Thymus (tissue), 11 donors: ENCODE measurements around the gene BMPR1B. TPM values are rescaled to one million over a fixed set of nuclear protein-coding genes. Genes with fewer than 3 reads are reported as not detected.

Experiments used
- DNase-seq, 9 donors: peaks; one replicate each; pipeline ENCODE4 v3.0.0-alpha.2; 2013; ENCODE audit warnings: low spot score in 9 of 9, low read depth in 6 of 9, missing footprints in 1 of 9
- H3K27ac ChIP-seq, 2 donors: one replicate each; pipeline ENCODE4 v1.5.1; 2013; ENCODE audit warnings: control low read depth in 1 of 2, low read depth in 1 of 2, low read length in 1 of 2, mild to moderate bottlenecking in 1 of 2, moderate library complexity in 1 of 2
- H3K27me3 ChIP-seq, 2 donors: one replicate each; pipeline ENCODE4 v1.5.1; 2013; ENCODE audit warnings: low read length in 1 of 2; ENCODE audit not compliant: control insufficient read depth in 2 of 2, insufficient read depth in 1 of 2
- H3K36me3 ChIP-seq, 2 donors: one replicate each; pipeline ENCODE4 v1.5.1; 2013; ENCODE audit warnings: low read length in 1 of 2, mild to moderate bottlenecking in 1 of 2, moderate library complexity in 1 of 2; ENCODE audit not compliant: control insufficient read depth in 2 of 2, insufficient read depth in 2 of 2
- H3K4me1 ChIP-seq, 2 donors: one replicate each; pipeline ENCODE4 v1.5.1; 2013; ENCODE audit warnings: low read length in 2 of 2; ENCODE audit not compliant: control insufficient read depth in 2 of 2, insufficient read depth in 2 of 2
- H3K4me3 ChIP-seq, 2 donors: one replicate each; pipeline ENCODE4 v1.5.1; 2013; ENCODE audit warnings: low read length in 2 of 2, control low read depth in 1 of 2, mild to moderate bottlenecking in 1 of 2
- H3K9me3 ChIP-seq, 2 donors: one replicate each; pipeline ENCODE4 v1.5.1; 2013; ENCODE audit warnings: low read length in 1 of 2, mild to moderate bottlenecking in 1 of 2; ENCODE audit not compliant: control insufficient read depth in 2 of 2, insufficient read depth in 1 of 2
- WGBS: extraction: QIAGEN DNeasy Blood & Tissue Kit; methylation state at CpG from one replicate; pipeline ENCODE4 v1.1.7; 2013; 5-methylcytosine and 5-hydroxymethylcytosine counted together
- polyA plus RNA-seq: library from polyadenylated mRNA; stranded (reverse); fragments of 200-250 nt; gene quantifications from one replicate; pipeline ENCODE4 v1.2.3, GENCODE V29; 2013
- total RNA-seq: library from RNA; stranded (reverse); fragments of 120-200 nt; gene quantifications from one replicate; pipeline ENCODE4 v1.2.4, GENCODE V29; 2013
- donor health status: healthy.

The BMPR1B gene
- total and polyA plus RNA-seq, 2 donors: 2.2 to 12.5 TPM

DNA sequence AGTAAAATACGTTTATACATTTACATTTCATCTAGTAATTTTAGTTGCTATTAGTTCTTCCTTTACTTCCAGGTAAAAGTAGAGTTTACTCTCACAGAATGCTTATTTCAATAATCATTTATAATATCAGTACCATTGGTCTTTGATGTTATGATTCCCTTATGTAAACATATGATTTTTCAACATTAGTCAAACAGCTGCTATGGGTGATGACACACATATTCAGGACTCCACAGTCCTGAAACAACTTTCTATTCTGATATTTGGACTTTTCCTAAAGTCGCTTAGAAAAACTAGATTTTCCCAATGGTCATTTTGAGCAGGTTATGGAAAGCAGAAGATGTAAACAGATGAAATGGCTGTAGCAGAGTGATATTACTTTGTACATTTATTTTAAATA lies 421.2 kb downstream of the BMPR1B start:
- 95% methylated on average over 2 of the region's 2 CpGs for WGBS
- no peaks in the 10 kb centered on the region for H3K27me3 ChIP-seq

DNA sequence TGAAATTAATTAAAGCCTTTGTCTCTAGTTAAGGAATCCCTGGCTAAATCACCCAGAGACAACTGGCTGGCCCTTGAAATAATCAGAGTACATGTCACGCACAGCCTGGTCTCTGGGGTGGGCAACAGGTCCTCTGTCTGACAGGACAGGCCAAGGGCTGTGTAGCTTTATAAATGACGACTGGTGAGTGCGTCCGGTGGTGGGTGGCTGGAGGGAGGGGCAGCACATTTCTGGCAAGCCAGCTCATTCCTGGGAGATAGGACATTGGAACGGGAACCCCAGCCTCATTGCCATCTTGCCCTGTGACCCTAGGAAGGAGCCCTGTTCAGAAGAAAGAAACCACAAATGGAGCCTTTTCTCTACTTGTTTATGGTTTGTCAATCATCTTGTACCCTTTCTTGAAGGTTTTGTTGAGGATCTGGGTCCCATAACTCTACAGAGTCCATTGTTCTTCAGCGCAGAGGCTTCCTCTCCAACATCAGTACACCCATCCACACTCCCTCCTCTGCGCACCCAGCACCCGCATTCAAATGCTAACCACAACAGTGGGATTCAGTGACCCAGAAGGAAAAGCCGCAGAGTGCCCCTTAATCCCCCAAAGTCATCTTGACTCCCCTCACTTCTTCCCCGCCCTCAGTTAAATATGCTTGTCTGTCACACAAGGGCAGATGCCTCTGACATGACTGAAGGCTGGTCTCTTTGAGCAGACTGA lies 422.9 kb downstream of the BMPR1B start:
- no peak overlapping the region for H3K4me3 ChIP-seq
- peaks cover 0 to 10% of the 10 kb centered on the region in 2 donors for H3K9me3 ChIP-seq
- H3K4me1 ChIP-seq: peaks cover 0 to 25% of the 10 kb centered on the region in 2 donors
- DNase-seq: no peak
- no peaks in the 10 kb centered on the region for H3K27me3 ChIP-seq
- no peaks in the 10 kb centered on the region for H3K36me3 ChIP-seq
- WGBS: 98% methylated on average over 10 of the region's 10 CpGs
- peak overlapping the region in 1 of 2 donors; percentile 36 for H3K27ac ChIP-seq

More for the DNA sequence above, 421.2 kb downstream of the BMPR1B start:
- DNase-seq: no peak
- no peak overlapping the region for H3K27ac ChIP-seq
- H3K4me3 ChIP-seq: no peak overlapping the region
- H3K9me3 ChIP-seq: peaks cover 0 to 10% of the 10 kb centered on the region in 2 donors
- peaks cover 0 to 25% of the 10 kb centered on the region in 2 donors for H3K4me1 ChIP-seq
- H3K36me3 ChIP-seq: no peaks in the 10 kb centered on the region

DNA sequence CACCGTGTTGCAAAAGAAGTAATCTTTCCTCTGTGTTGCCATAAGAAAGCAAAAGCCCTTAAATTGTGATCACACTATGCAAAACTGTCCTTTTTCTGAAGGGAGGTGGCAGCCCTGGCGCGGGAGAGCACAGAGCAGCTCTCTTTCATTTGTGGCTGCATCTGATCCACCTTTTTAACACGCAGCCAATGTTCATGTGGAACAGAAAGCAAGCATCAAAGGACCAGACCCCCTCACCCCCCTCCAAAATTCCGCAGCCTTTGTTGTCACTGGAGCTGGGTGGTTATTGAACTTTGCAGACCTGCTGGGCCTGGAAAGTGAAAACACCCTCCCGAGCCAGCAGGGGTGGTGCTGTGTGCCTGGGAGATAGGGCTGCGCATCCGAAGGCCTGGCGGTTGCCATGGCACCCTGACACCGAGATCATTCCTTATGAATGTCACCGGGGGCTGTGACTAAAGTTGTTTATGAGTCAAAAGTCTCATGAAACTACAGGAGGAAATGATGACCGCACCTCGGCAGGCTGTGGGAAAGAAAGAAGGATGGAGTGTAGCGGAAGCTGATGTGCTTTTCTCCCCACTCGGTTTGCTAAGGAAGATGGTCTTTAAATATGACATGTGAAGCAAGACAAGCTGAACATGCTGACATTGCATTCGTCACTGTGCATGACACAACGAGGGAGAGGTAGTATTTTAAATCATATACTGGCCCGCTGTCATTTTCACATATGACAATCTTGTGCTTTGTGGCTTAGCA lies 423.7 kb downstream of the BMPR1B start:
- Histone ChIP-seq H3K36me3 (no peaks in the 10 kb centered on the region), H3K27ac (peak overlapping the region in 1 of 2 donors; percentile 36), H3K9me3 (peaks cover 0 to 10% of the 10 kb centered on the region in 2 donors), H3K27me3 (no peaks in the 10 kb centered on the region), H3K4me3 (no peak overlapping the region), H3K4me1 (peaks cover 0 to 25% of the 10 kb centered on the region in 2 donors)
- DNase-seq: peak in 2 of 9 donors; percentile 30 to 49
- WGBS: 80% methylated on average over 18 of the region's 18 CpGs

DNA sequence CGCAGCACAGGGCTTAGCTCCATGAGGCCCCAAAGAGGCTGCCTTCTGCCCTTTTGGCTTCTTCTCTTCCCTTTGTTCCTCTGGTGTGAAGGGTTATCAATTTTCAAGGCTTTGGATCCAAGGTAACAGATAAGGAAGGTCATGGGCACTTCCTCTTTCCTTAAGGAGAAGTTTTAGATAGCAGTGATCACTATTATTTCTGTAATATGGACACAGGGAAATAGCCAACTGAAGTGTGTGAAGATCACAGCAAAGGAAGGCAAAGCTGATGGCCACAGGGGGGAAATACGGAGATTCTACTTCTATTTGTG lies 424.2 kb downstream of the BMPR1B start:
- Histone ChIP-seq H3K9me3 (peaks cover 0 to 7% of the 10 kb centered on the region in 2 donors), H3K4me1 (peaks cover 0 to 25% of the 10 kb centered on the region in 2 donors), H3K4me3 (no peak overlapping the region), H3K36me3 (no peaks in the 10 kb centered on the region), H3K27me3 (no peaks in the 10 kb centered on the region), H3K27ac (no peak overlapping the region)
- DNase-seq: no peak
- 50% methylated on average over 2 of the region's 2 CpGs for WGBS

DNA sequence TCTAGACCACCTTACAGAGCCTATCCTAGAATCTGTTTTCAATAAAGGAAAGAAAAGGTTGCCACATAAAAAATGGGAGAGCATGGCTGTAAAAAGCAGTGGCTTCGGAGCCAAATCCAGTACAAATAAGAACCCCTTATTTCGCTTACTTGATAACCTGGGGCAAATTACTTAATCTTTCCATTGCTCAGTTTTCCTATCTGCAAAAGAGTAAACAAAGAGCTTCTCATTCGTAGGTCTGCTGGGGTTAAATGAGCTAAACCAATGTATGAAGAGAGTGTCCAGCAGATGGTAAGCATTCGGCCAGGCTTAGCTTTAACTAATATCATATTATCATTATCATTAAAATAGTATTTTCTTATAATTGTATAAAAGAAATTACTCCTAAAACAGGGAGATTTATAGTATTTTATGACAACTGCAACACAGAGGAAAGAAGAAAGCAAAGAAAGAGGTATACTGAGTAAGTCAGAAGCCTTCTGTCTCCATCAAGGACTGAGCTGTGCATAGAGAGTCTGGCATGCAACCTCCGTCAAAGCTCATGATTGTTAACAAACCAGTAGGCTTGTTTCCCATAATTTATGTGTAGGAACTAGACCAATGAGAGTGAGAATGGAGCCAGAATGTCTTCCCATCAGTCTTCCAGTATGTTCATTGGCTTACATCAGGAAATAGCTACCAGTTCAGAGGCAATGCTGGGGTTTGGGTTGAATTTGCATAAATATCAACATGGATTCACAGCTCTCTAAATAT lies 426.1 kb downstream of the BMPR1B start:
- Histone ChIP-seq H3K4me3 (no peak overlapping the region), H3K36me3 (no peaks in the 10 kb centered on the region), H3K9me3 (no peaks in the 10 kb centered on the region), H3K27me3 (no peaks in the 10 kb centered on the region), H3K27ac (no peak overlapping the region), H3K4me1 (peaks cover 0 to 35% of the 10 kb centered on the region in 2 donors)
- no peak for DNase-seq
- 96% methylated on average over 5 of the region's 5 CpGs for WGBS

DNA sequence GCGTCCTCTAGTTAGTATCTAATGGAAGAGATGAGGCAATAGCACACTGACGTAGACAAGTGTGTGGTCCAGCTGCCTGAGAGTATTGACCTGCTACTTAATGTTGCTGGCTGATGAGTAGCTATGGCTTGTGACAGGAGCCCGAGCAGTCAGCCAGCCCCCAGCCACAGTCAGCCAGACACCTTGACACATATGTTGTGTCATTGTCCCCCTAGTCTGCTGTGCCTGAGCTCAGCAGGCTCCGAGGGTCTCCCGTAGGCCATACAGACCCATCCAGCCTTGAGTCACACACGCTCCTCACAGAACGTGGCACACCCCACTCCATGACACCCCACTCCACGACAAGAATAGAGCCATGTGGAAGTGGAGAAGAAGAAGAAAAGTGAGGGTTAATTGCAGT lies 428.9 kb downstream of the BMPR1B start:
- Histone ChIP-seq H3K27me3 (no peaks in the 10 kb centered on the region), H3K4me3 (no peak overlapping the region)
- WGBS: 96% methylated on average over 8 of the region's 8 CpGs

DNA sequence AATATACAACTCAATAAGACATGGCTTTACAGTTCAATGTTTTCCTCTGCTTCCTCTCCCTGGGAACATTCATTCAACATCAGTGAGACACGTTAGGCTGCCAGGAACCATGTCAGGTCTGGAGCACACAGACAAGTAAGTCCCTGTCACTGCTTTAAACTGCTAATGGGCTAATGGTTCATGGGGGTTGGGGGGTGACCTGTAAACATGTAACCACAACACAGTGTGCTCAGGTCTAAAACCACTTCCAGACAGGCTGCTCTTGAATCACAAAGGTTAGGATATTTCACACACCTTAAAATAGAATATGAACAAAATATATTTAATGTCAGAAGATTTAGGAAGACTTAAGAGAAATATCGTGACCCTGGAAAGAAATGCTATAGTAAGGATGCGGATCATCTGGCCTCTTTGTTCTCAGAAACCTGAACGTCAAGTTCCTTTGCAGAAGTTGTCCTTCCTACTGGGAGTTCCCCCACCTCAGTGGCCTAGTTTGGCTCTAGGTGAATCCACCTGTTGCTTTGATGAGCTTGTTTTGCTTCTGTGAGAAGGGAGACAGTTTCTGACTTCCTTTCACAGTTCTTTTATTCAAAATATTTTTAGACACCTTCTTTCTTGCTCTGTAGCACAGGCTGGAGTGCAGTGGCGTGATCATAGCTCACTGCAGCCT lies 431.1 kb downstream of the BMPR1B start:
- DNase-seq: peak; percentile 39 to 85 (median 62)
- peaks cover 0 to 3% of the 10 kb centered on the region in 2 donors for H3K9me3 ChIP-seq
- no peak overlapping the region for H3K4me3 ChIP-seq
- no peaks in the 10 kb centered on the region for H3K27me3 ChIP-seq
- H3K27ac ChIP-seq: peak overlapping the region; percentile 58 to 85
- 60% methylated on average over 5 of the region's 5 CpGs for WGBS
- H3K36me3 ChIP-seq: no peaks in the 10 kb centered on the region
- H3K4me1 ChIP-seq: peaks cover 0 to 36% of the 10 kb centered on the region in 2 donors

More for the DNA sequence above, 428.9 kb downstream of the BMPR1B start:
- Histone ChIP-seq H3K27ac (no peak overlapping the region), H3K4me1 (peaks cover 0 to 39% of the 10 kb centered on the region in 2 donors), H3K36me3 (no peaks in the 10 kb centered on the region), H3K9me3 (peaks cover 0 to 3% of the 10 kb centered on the region in 2 donors)
- no peak for DNase-seq

DNA sequence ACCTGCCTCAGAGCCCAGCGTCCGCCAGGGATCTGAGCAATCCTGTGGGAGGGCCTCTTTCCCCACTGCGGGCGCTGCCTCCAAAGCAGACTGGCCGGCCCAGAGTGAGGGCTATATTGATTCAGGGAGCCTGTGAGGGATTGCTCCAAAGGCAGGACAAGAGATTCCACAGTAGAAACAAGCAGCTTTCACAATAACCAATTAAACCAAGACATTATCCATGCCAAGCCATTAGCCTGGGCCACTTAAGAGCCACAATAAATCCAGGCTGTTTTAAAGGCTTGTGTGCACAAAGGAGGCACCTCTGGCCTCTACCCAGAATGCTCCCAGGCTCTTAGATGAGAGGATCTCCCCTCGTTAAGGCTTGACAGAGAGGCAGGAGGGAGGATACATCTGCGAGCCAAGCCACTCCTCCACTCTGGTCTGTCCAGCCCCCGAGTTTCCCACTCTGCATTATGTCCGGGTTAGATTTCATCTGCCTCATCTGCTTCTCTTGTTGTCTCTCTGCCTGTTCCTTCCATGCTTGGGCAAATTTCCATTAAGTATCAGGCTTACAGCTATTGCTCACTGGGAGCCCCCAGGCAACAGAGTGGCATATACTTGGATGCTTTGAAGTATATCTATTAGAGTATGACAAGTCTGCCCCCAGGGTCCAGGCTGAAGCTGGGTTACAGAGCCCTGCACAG lies 433.1 kb downstream of the BMPR1B start:
- H3K27me3 ChIP-seq: no peaks in the 10 kb centered on the region
- peaks cover 0 to 39% of the 10 kb centered on the region in 2 donors for H3K4me1 ChIP-seq
- DNase-seq: no peak
- H3K36me3 ChIP-seq: no peaks in the 10 kb centered on the region
- peaks cover 0 to 3% of the 10 kb centered on the region in 2 donors for H3K9me3 ChIP-seq
- H3K4me3 ChIP-seq: no peak overlapping the region
- H3K27ac ChIP-seq: peak overlapping the region in 1 of 2 donors; percentile 1
- 93% methylated on average over 9 of the region's 9 CpGs for WGBS
